Transverse colon (tissue), 4 donors: ENCODE data around the gene MME.

ENCODE experiments used
- CTCF ChIP-seq, 5 experiments: fragments of 200-600 bp in 3 of 5; fragments of 450-650 bp in 2 of 5; sonication (generic) in 3 of 5; IDR thresholded peaks; 1 replicate in 2 of 5; 2 replicates in 3 of 5; pipeline ENCODE4 v1.5.1; 2016 to 2017; ENCODE audit warnings: antibody characterized with exemption in 5 of 5, inconsistent platforms in 3 of 5, mild to moderate bottlenecking in 2 of 5, moderate library complexity in 1 of 5
- EP300 ChIP-seq: sonication (generic); formaldehyde crosslinking; IDR thresholded peaks from one replicate; pipeline ENCODE4 v1.6.1; 2017; ENCODE audit warnings: antibody characterized with exemption, low read depth
- POLR2A ChIP-seq: fragments of 450-650 bp; IDR thresholded peaks from one replicate; pipeline ENCODE4 v1.6.1; 2016; ENCODE audit warnings: antibody characterized with exemption, mild to moderate bottlenecking, moderate library complexity
- POLR2AphosphoS5 ChIP-seq, 3 donors: sonication (generic); formaldehyde crosslinking; IDR thresholded peaks; one replicate each; pipeline ENCODE4 v1.6.1; 2016; ENCODE audit warnings: antibody characterized with exemption in 3 of 3

GRCh38 chr3:155101398-155101797 is 21.3 kb downstream of the MME start:
- TF ChIP-seq POLR2A = no peak
- TF ChIP-seq CTCF (IDR thresholded peaks at IDR 0.05) = no peak
- TF ChIP-seq POLR2AphosphoS5 (IDR thresholded peaks at IDR 0.05) = no peak
- TF ChIP-seq EP300 = no peak
